Fibroblast of skin of scalp (primary cell): Measurements from ENCODE around the gene CRISPLD2.
"Not testable (repeated sequence)": the region's sequence is repeated elsewhere in the genome, so short reads cannot be mapped to it uniquely, and the experiment has no call there.

Experiments used
- DNase-seq: peaks from one replicate; pipeline ENCODE4 v3.0.0-alpha.2; 2013

The CRISPLD2 gene

GRCh38 chr16:84862804-84863480 lies 43.2 kb downstream of the CRISPLD2 start:
- DNase-seq, result no peak

GRCh38 chr16:84863481-84863814 lies 43.7 kb downstream of the CRISPLD2 start:
- no peak for DNase-seq

- DNase-seq, result no peak
Observed at GRCh38 chr16:84864326-84864955, 44.7 kb downstream of the CRISPLD2 start.

- no peak for DNase-seq
Observed at GRCh38 chr16:84867696-84868095, 47.9 kb downstream of the CRISPLD2 start.

- no peak for DNase-seq
Observed at GRCh38 chr16:84868328-84868727, 48.5 kb downstream of the CRISPLD2 start.

- no peak for DNase-seq
Observed at GRCh38 chr16:84868829-84869472, 49.2 kb downstream of the CRISPLD2 start.

- DNase-seq, result no peak
Observed at GRCh38 chr16:84869473-84869845, 49.7 kb downstream of the CRISPLD2 start.

- DNase-seq, result not testable (repeated sequence)
Observed at GRCh38 chr16:84872971-84873370, 53.2 kb downstream of the CRISPLD2 start.

GRCh38 chr16:84874004-84874435 lies 54.2 kb downstream of the CRISPLD2 start:
- no peak for DNase-seq

GRCh38 chr16:84874553-84874952 lies 54.8 kb downstream of the CRISPLD2 start:
- DNase-seq, result peak; percentile 46

GRCh38 chr16:84874983-84875382 lies 55.2 kb downstream of the CRISPLD2 start:
- no peak for DNase-seq

- no peak for DNase-seq
Observed at GRCh38 chr16:84875846-84876245, 56.1 kb downstream of the CRISPLD2 start.

GRCh38 chr16:84876873-84877606 lies 57.3 kb downstream of the CRISPLD2 start:
- no peak for DNase-seq

- no peak for DNase-seq
Observed at GRCh38 chr16:84878770-84879169, 59.0 kb downstream of the CRISPLD2 start.

GRCh38 chr16:84879569-84880487 lies 60.0 kb downstream of the CRISPLD2 start:
- no peak for DNase-seq

GRCh38 chr16:84881702-84882521 lies 62.1 kb downstream of the CRISPLD2 start:
- peak; percentile 93 for DNase-seq

- DNase-seq, result no peak
Observed at GRCh38 chr16:84883301-84883700, 63.5 kb downstream of the CRISPLD2 start.

- DNase-seq, result no peak
Observed at GRCh38 chr16:84884246-84884595, 64.4 kb downstream of the CRISPLD2 start.

- no peak for DNase-seq
Observed at GRCh38 chr16:84884596-84885341, 65.0 kb downstream of the CRISPLD2 start.

GRCh38 chr16:84885342-84885910 lies 65.6 kb downstream of the CRISPLD2 start:
- no peak for DNase-seq
